CD4-positive, alpha-beta T cell (primary cell): ENCODE measurements around the gene HNRNPH2. TPM values are rescaled to one million over a fixed set of nuclear protein-coding genes. Genes with fewer than 3 reads are reported as not detected.

Experiments
- ATAC-seq: fragments of 200-7000 bp; cut with Tn5 transposase; one replicate; pipeline ENCODE4 v1.10.0; 2022; ENCODE audit warnings: mild to moderate bottlenecking; ENCODE audit not compliant: poor library complexity
- CTCF ChIA-PET: fragments of 350-600 bp; sonication (Branson Sonifier 250); formaldehyde crosslinking; loops from one replicate; lab custom pipeline; 2021; ENCODE audit warnings: antibody characterized with exemption, inconsistent platforms; lab: Charles Lee
- POLR2A ChIA-PET: fragments of 350-600 bp; sonication (Branson Sonifier 250); formaldehyde crosslinking; loops from one replicate; lab custom pipeline; 2021; ENCODE audit warnings: antibody characterized with exemption, inconsistent platforms; lab: Charles Lee
- DNase-seq, 14 experiments: peaks; one replicate each; pipeline ENCODE4 v3.0.0-alpha.2; 2013 to 2020; ENCODE audit warnings: mixed read lengths in 2 of 14
- H3K27ac ChIP-seq, 2 donors: one replicate each; pipeline versions ENCODE4 v1.5.1 to v1.7.0; 2013; ENCODE audit warnings: low read length in 2 of 2, low read depth in 1 of 2, mild to moderate bottlenecking in 1 of 2
- H3K27me3 ChIP-seq, 2 experiments: 1 replicate in 1 of 2; 2 replicates in 1 of 2; pipeline versions ENCODE4 v1.6.1 to v1.7.0; 2013; ENCODE audit warnings: low read length in 2 of 2, control low read depth in 1 of 2, mild to moderate bottlenecking in 1 of 2, moderate library complexity in 1 of 2; ENCODE audit not compliant: insufficient read depth in 2 of 2, control insufficient read depth in 1 of 2
- H3K36me3 ChIP-seq: one replicate; pipeline ENCODE4 v1.6.1; 2013; ENCODE audit warnings: low read length, control low read depth; ENCODE audit not compliant: insufficient read depth
- H3K4me1 ChIP-seq: one replicate; pipeline ENCODE4 v1.6.1; 2013; ENCODE audit warnings: low read length, control low read depth; ENCODE audit not compliant: insufficient read depth
- H3K4me3 ChIP-seq: one replicate; pipeline ENCODE4 v1.5.1; 2013; ENCODE audit warnings: mild to moderate bottlenecking, low read length, moderate library complexity
- H3K9me3 ChIP-seq, 2 experiments: 1 replicate in 1 of 2; 2 replicates in 1 of 2; pipeline versions ENCODE4 v1.6.1 to v1.7.0; 2013; ENCODE audit warnings: low read length in 2 of 2, mild to moderate bottlenecking in 2 of 2, control low read depth in 1 of 2, moderate library complexity in 1 of 2; ENCODE audit not compliant: control insufficient read depth in 1 of 2, insufficient read depth in 1 of 2
- H3K27ac Mint-ChIP-seq: one replicate; pipeline ENCODE4 v1.8.0; 2020; ENCODE audit warnings: mixed read lengths
- H3K27me3 Mint-ChIP-seq: one replicate; pipeline ENCODE4 v1.8.0; 2021; ENCODE audit warnings: mixed read lengths
- H3K36me3 Mint-ChIP-seq: one replicate; pipeline ENCODE4 v1.8.0; 2021; ENCODE audit warnings: low read depth, mixed read lengths
- H3K4me1 Mint-ChIP-seq: one replicate; pipeline ENCODE4 v1.8.0; 2021; ENCODE audit warnings: low read depth, mixed read lengths
- H3K4me3 Mint-ChIP-seq: one replicate; pipeline ENCODE4 v1.8.0; 2020; ENCODE audit warnings: mild to moderate bottlenecking, mixed read lengths
- H3K9me3 Mint-ChIP-seq: one replicate; pipeline ENCODE4 v1.8.0; 2020; ENCODE audit warnings: mixed read lengths
- CTCF ChIP-seq: fragments of 200-600 bp; IDR thresholded peaks from one replicate; pipeline ENCODE4 v1.8.0; 2022; ENCODE audit warnings: antibody characterized with exemption, mild to moderate bottlenecking
- intact Hi-C, 2 experiments: fragments of 100-400 bp; cut with DNase I in 1 of 2; cut with micrococcal nuclease in 1 of 2; formaldehyde crosslinking; loops; one replicate each; pipeline versions ENCODE4 v1.15.1 to v1.9.0; 2023 to 2025; cut with DNase I, micrococcal nuclease
- total RNA-seq, 174 experiments: library from RNA in 2 of 174; stranded (reverse) in 2 of 174; gene quantifications; one replicate each; pipeline ENCODE4 v1.2.3 and lab custom pipeline; 2021 to 2026

HNRNPH2 gene
- total RNA-seq, 2 experiments from 2014 or later = 50.9 to 51.4 TPM

GRCh38 chrX:101427954-101428353 lies 19.9 kb downstream of the HNRNPH2 start:
- TF ChIP-seq CTCF = no peak
- H3K4me3 Mint-ChIP-seq = no peak overlapping the region
- no peak for ATAC-seq
- ChIA-PET POLR2A (no interaction called here), CTCF (interaction anchor here (0.7 kb wide), 1 partner anchor 1329 kb away, joined by 3 read pairs; no protein-coding TSS in a partner anchor)
- H3K4me1 ChIP-seq = no peaks in the 10 kb centered on the region
- no peaks in the 10 kb centered on the region for H3K27me3 ChIP-seq
- intact Hi-C loops = no loop called here
- peaks cover 50% of the 10 kb centered on the region for H3K36me3 Mint-ChIP-seq
- no peaks in the 10 kb centered on the region for H3K27me3 Mint-ChIP-seq
- no peaks in the 10 kb centered on the region for H3K9me3 Mint-ChIP-seq
- no peak overlapping the region for H3K27ac ChIP-seq
- no peaks in the 10 kb centered on the region for H3K36me3 ChIP-seq
- no peaks in the 10 kb centered on the region for H3K4me1 Mint-ChIP-seq
- H3K4me3 ChIP-seq = no peak overlapping the region
- no peak overlapping the region for H3K27ac Mint-ChIP-seq
- no peak for DNase-seq
- H3K9me3 ChIP-seq = peaks cover 0 to 3% of the 10 kb centered on the region in 2 experiments

GRCh38 chrX:101429934-101430333 lies 21.9 kb downstream of the HNRNPH2 start:
- H3K27me3 Mint-ChIP-seq = no peaks in the 10 kb centered on the region
- H3K9me3 Mint-ChIP-seq = no peaks in the 10 kb centered on the region
- no peak overlapping the region for H3K27ac Mint-ChIP-seq
- POLR2A ChIA-PET = no interaction called here
- no peak overlapping the region for H3K4me3 ChIP-seq
- CTCF ChIA-PET = interaction anchor here (1.1 kb wide), 1 partner anchor 39 kb away, joined by 3 read pairs; no protein-coding TSS in a partner anchor
- intact Hi-C loops = no loop called here
- H3K4me1 ChIP-seq = no peaks in the 10 kb centered on the region
- H3K27me3 ChIP-seq = no peaks in the 10 kb centered on the region
- no peak overlapping the region for H3K27ac ChIP-seq
- H3K4me1 Mint-ChIP-seq = no peaks in the 10 kb centered on the region
- no peak for TF ChIP-seq CTCF
- peaks cover 47% of the 10 kb centered on the region for H3K36me3 Mint-ChIP-seq
- no peak for ATAC-seq
- no peak for DNase-seq
- H3K4me3 Mint-ChIP-seq = no peak overlapping the region
- H3K9me3 ChIP-seq = peaks cover 0 to 3% of the 10 kb centered on the region in 2 experiments
- no peaks in the 10 kb centered on the region for H3K36me3 ChIP-seq

- no peak for DNase-seq
- Histone ChIP-seq H3K27ac (no peak overlapping the region), H3K27me3 (no peaks in the 10 kb centered on the region), H3K4me3 (no peak overlapping the region), H3K36me3 (no peaks in the 10 kb centered on the region), H3K9me3 (peaks cover 0 to 3% of the 10 kb centered on the region in 2 experiments), H3K4me1 (no peaks in the 10 kb centered on the region)
- no peak overlapping the region for H3K27ac Mint-ChIP-seq
- intact Hi-C loops = no loop called here
- no peak for ATAC-seq
- H3K9me3 Mint-ChIP-seq = no peaks in the 10 kb centered on the region
- ChIA-PET CTCF (interaction anchor here (1.1 kb wide), 1 partner anchor 40 kb away, joined by 3 read pairs; no protein-coding TSS in a partner anchor), POLR2A (no interaction called here)
- H3K36me3 Mint-ChIP-seq = peaks cover 43% of the 10 kb centered on the region
- H3K4me3 Mint-ChIP-seq = no peak overlapping the region
- no peaks in the 10 kb centered on the region for H3K4me1 Mint-ChIP-seq
- TF ChIP-seq CTCF = no peak
- no peaks in the 10 kb centered on the region for H3K27me3 Mint-ChIP-seq
These were observed 22.5 kb downstream of the HNRNPH2 start for GRCh38 chrX:101430457-101431078.
